Measurements from ENCODE around the gene KLC1. TPM values are rescaled to one million over a fixed set of nuclear protein-coding genes. Genes with fewer than 3 reads are reported as not detected.
"Not testable (repeated sequence)": the region's sequence is repeated elsewhere in the genome, so short reads cannot be mapped to it uniquely, and the experiment has no call there.

Gene KLC1
- total RNA-seq, 1 donor from 2014 or later = 211 TPM

DNA sequence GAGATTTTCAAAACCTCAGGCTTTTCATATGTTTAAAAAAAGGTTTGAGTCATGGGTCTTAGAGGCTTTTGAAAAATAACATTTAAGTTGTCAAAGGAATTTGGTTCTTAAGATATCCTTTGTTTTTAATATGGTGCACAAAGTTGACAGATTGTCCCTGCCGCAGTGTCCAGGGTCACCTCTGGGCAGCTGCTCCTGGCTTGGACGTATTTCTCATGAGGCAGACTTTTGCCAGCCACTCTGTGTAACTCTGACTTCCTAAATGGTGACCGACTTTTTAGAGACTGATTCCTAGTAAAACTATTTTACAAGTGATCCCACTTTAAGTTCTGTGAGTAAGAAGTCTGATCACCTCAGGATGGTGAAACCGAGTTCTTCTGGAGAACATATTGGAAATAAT lies 58.7 kb downstream of the KLC1 start:
- no peak overlapping the region for H3K27ac Mint-ChIP-seq (ENCODE audit: unreplicated experiment)
- H3K27me3 Mint-ChIP-seq (ENCODE audit: unreplicated experiment) = no peaks in the 10 kb centered on the region
- H3K4me3 Mint-ChIP-seq (ENCODE audit: unreplicated experiment) = no peak overlapping the region
- H3K4me1 Mint-ChIP-seq (ENCODE audit: unreplicated experiment) = peaks cover 13% of the 10 kb centered on the region
- peaks cover 51% of the 10 kb centered on the region for H3K36me3 Mint-ChIP-seq (ENCODE audit: unreplicated experiment)
- DNase-seq (ENCODE audit: extremely low spot score, unreplicated experiment) = no peak
- TF ChIP-seq, protein P1, sequence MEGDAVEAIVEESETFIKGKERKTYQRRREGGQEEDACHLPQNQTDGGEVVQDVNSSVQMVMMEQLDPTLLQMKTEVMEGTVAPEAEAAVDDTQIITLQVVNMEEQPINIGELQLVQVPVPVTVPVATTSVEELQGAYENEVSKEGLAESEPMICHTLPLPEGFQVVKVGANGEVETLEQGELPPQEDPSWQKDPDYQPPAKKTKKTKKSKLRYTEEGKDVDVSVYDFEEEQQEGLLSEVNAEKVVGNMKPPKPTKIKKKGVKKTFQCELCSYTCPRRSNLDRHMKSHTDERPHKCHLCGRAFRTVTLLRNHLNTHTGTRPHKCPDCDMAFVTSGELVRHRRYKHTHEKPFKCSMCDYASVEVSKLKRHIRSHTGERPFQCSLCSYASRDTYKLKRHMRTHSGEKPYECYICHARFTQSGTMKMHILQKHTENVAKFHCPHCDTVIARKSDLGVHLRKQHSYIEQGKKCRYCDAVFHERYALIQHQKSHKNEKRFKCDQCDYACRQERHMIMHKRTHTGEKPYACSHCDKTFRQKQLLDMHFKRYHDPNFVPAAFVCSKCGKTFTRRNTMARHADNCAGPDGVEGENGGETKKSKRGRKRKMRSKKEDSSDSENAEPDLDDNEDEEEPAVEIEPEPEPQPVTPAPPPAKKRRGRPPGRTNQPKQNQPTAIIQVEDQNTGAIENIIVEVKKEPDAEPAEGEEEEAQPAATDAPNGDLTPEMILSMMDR (IDR thresholded peaks at IDR 0.05) = no peak
- no peaks in the 10 kb centered on the region for H3K9me3 Mint-ChIP-seq (ENCODE audit: unreplicated experiment)

DNA sequence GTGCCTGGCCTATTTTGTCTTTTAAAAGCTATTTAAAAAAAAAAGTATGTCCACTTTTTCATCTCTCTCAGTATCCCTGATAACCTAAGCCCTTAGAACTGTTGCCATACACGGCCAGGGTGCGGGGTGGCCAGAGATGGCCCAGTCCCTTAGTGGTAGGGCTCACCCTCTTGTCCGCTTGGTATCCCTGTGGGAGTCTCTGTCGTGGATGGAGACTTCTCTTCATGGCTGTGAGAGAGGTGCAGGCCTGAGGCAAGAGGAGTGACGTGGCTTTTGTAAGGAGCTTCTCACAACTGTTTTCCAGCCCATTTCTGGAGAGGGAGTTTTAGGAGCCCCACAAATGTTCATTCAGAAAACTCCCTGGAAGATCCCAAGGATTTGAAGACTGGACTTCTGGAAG lies 59.4 kb downstream of the KLC1 start:
- no peaks in the 10 kb centered on the region for H3K9me3 Mint-ChIP-seq (ENCODE audit: unreplicated experiment)
- H3K27ac Mint-ChIP-seq (ENCODE audit: unreplicated experiment) = peak overlapping the region; percentile 32
- H3K27me3 Mint-ChIP-seq (ENCODE audit: unreplicated experiment) = no peaks in the 10 kb centered on the region
- peaks cover 13% of the 10 kb centered on the region for H3K4me1 Mint-ChIP-seq (ENCODE audit: unreplicated experiment)
- peaks cover 45% of the 10 kb centered on the region for H3K36me3 Mint-ChIP-seq (ENCODE audit: unreplicated experiment)
- no peak overlapping the region for H3K4me3 Mint-ChIP-seq (ENCODE audit: unreplicated experiment)
- DNase-seq (ENCODE audit: extremely low spot score, unreplicated experiment) = no peak
- TF ChIP-seq, protein P1 (IDR thresholded peaks at IDR 0.05) = no peak

DNA sequence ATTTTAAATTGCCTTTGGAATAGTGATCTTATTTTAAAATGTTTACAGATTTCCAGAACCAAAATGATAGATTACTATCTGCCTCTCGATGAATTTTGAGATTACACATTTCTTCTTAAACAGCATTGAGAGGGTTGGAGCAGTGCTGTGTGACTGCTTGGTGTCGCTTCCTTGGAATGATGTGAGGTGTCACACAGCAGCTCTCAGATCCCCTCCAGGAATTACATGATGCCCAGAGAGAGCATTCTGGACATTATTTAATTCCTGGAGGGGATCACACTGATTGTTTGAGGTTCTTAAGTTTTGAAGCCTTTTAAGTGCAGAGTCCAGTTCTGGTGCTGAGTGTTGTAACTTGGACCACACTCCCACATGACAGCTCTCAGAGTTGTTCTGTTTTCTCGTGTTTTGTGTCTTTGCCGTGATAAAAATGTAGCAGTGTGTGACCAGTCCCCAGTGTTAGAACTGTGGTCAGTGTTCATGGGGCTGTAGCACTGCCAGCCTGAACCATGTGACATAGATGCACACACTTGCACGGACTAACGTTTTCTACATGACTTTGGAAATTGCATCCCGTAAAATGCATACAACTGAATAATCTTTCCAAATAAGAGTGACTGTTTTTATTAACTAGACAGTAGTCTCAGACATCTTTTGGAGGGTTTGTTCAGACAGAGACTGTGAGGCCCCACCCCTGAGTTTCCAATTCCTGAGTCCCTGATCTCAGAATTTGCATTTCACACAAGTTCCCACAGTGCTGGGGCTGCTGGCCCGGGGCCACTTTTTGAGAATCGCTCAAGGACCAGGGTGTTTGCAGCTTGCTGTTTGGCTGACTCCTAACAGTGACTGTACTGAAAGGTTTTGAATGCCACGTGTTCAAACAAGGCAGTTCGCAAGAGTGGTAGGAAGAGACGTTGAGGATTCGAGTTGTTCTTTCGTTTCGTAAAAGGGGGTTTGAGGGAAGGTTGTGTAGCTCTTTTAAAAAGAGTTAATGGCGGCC lies 60.2 kb downstream of the KLC1 start:
- no peaks in the 10 kb centered on the region for H3K27me3 Mint-ChIP-seq (ENCODE audit: unreplicated experiment)
- peaks cover 46% of the 10 kb centered on the region for H3K36me3 Mint-ChIP-seq (ENCODE audit: unreplicated experiment)
- peak overlapping the region; percentile 32 for H3K27ac Mint-ChIP-seq (ENCODE audit: unreplicated experiment)
- TF ChIP-seq, protein P1 (IDR thresholded peaks at IDR 0.05) = no peak
- no peaks in the 10 kb centered on the region for H3K9me3 Mint-ChIP-seq (ENCODE audit: unreplicated experiment)
- H3K4me3 Mint-ChIP-seq (ENCODE audit: unreplicated experiment) = no peak overlapping the region
- H3K4me1 Mint-ChIP-seq (ENCODE audit: unreplicated experiment) = peaks cover 13% of the 10 kb centered on the region
- DNase-seq (ENCODE audit: extremely low spot score, unreplicated experiment) = no peak

DNA sequence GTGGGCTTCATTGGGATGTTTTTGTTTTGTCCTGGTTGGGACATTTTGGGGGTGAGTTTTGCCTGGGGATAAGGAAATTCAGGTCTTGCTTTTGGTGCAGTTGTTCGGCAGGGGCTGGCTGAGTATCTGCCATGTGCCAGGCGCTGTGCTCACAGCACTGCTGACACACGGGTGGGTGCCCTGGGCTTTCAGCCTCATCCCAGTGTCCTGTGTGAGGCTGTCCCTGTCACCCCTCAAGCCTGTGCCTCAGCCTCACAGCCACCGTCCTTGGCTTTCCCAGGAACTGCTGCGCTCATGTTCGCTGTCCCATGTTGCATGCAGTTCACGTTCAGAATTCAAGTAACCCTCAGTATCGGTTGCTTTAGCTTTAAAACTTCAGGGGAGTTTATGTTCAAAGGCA lies 61.3 kb downstream of the KLC1 start:
- DNase-seq (ENCODE audit: extremely low spot score, unreplicated experiment) = no peak
- TF ChIP-seq, protein P1 (IDR thresholded peaks at IDR 0.05) = no peak
- no peaks in the 10 kb centered on the region for H3K27me3 Mint-ChIP-seq (ENCODE audit: unreplicated experiment)
- H3K9me3 Mint-ChIP-seq (ENCODE audit: unreplicated experiment) = no peaks in the 10 kb centered on the region
- peaks cover 44% of the 10 kb centered on the region for H3K36me3 Mint-ChIP-seq (ENCODE audit: unreplicated experiment)
- H3K27ac Mint-ChIP-seq (ENCODE audit: unreplicated experiment) = no peak overlapping the region
- peaks cover 14% of the 10 kb centered on the region for H3K4me1 Mint-ChIP-seq (ENCODE audit: unreplicated experiment)
- no peak overlapping the region for H3K4me3 Mint-ChIP-seq (ENCODE audit: unreplicated experiment)

DNA sequence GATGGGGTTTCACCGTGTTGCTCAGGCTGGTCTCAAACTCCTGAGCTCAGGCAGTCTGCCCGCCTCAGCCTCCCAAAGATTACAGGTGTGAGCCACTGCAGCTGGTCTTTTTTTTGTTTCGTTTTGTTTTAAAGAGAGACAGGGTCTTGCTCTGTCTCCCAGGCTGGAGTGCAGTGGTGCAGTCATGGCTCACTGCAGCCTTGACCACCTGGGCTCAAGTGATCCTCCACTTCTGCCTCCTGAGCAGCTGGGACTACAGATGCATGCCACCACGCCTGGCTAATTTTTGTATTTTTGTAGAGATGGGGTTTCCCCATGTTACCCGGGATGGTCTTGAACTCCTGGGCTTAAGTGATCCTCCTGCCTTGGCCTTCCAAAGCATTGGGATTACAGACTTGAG lies 62.6 kb downstream of the KLC1 start:
- not testable (repeated sequence) for DNase-seq (ENCODE audit: extremely low spot score, unreplicated experiment); H3K4me3 Mint-ChIP-seq (ENCODE audit: unreplicated experiment); H3K27me3 Mint-ChIP-seq (ENCODE audit: unreplicated experiment); H3K9me3 Mint-ChIP-seq (ENCODE audit: unreplicated experiment); H3K27ac Mint-ChIP-seq (ENCODE audit: unreplicated experiment)
- peaks cover 23% of the 10 kb centered on the region for H3K4me1 Mint-ChIP-seq (ENCODE audit: unreplicated experiment)
- peaks cover 31% of the 10 kb centered on the region for H3K36me3 Mint-ChIP-seq (ENCODE audit: unreplicated experiment)
